Lung (tissue), 16 donors: Measurements from ENCODE around the gene ANXA10. TPM values are rescaled to one million over a fixed set of nuclear protein-coding genes. Genes with fewer than 3 reads are reported as not detected.

Source experiments
- ATAC-seq: fragments of 200-7000 bp; cut with Tn5 transposase; one replicate; pipeline ENCODE4 v1.9.1; 2020; ENCODE audit warnings: moderate number of reproducible peaks; ENCODE audit not compliant: insufficient read depth, low FRiP score
- DNase-seq, 3 donors: peaks; one replicate each; pipeline ENCODE4 v3.0.0-alpha.2; 2013 to 2017
- H3K27ac ChIP-seq, 2 donors: one replicate each; pipeline ENCODE4 v1.5.1; 2013; ENCODE audit warnings: mild to moderate bottlenecking in 2 of 2, moderate library complexity in 2 of 2, control low read depth in 1 of 2, inconsistent platforms in 1 of 2, low read depth in 1 of 2, low read length in 1 of 2
- H3K27me3 ChIP-seq, 3 donors: one replicate each; pipeline ENCODE4 v1.5.1; 2013; ENCODE audit warnings: low read length in 2 of 3; ENCODE audit not compliant: control insufficient read depth in 3 of 3, insufficient read depth in 3 of 3
- H3K36me3 ChIP-seq, 4 donors: one replicate each; pipeline ENCODE4 v1.5.1; 2013; ENCODE audit warnings: low read length in 4 of 4, mild to moderate bottlenecking in 1 of 4, moderate library complexity in 1 of 4; ENCODE audit not compliant: control insufficient read depth in 4 of 4, insufficient read depth in 4 of 4
- H3K4me1 ChIP-seq, 5 donors: one replicate each; pipeline ENCODE4 v1.5.1; 2013; ENCODE audit warnings: low read length in 5 of 5, mild to moderate bottlenecking in 2 of 5, moderate library complexity in 1 of 5; ENCODE audit not compliant: control insufficient read depth in 5 of 5, insufficient read depth in 5 of 5
- H3K4me3 ChIP-seq: one replicate; pipeline ENCODE4 v1.5.1; 2013; ENCODE audit warnings: mild to moderate bottlenecking, control low read depth, moderate library complexity
- H3K9ac ChIP-seq, 2 donors: one replicate each; pipeline ENCODE4 v1.5.1; 2013; ENCODE audit warnings: low read length in 2 of 2, control low read depth in 1 of 2; ENCODE audit not compliant: insufficient read depth in 1 of 2
- H3K9me3 ChIP-seq, 4 donors: one replicate each; pipeline ENCODE4 v1.5.1; 2013; ENCODE audit warnings: low read length in 3 of 4, mild to moderate bottlenecking in 1 of 4, moderate library complexity in 1 of 4; ENCODE audit not compliant: control insufficient read depth in 4 of 4, insufficient read depth in 3 of 4
- CTCF ChIP-seq: IDR thresholded peaks from 2 replicates; pipeline ENCODE4 v1.5.1; 2012; ENCODE audit warnings: mild to moderate bottlenecking; ENCODE audit errors: control extremely low read depth, extremely low read depth
- WGBS, 2 donors: extraction: QIAGEN DNeasy Blood & Tissue Kit; methylation state at CpG; one replicate each; pipeline ENCODE4 v1.1.7; 2013; 5-methylcytosine and 5-hydroxymethylcytosine counted together
- long read RNA-seq, 5 donors: transcript quantifications; one replicate each; lab custom pipeline, GENCODE V29; 2026
- polyA plus RNA-seq, 2 donors: library from polyadenylated mRNA; stranded (reverse); fragments of 200-250 nt; gene quantifications; one replicate each; pipeline ENCODE4 v1.2.1, GENCODE V29; 2013
- total RNA-seq, 2 donors: library from RNA; depleted of rRNA in 1 of 2; stranded (reverse); fragments of >200 nt in 1 of 2; gene quantifications; one replicate each; pipeline ENCODE4 v1.2.1, GENCODE V29; 2014 to 2021
- donor health status: control.
- donor health status: control.
- donor health status: Bipolar disorder and iron deficiency.
- donor health status: healthy.
- donor health status: DM: yes; HTN: yes; CAD: no.

Gene ANXA10
- total RNA-seq, result not detected
- under 1 TPM in 1 of 2 donors, not detected in 1; 0.64 TPM for polyA plus RNA-seq
- long read RNA-seq, donor 1, result 0 reads
- long read RNA-seq, donor 2, result 0 reads
- long read RNA-seq, donor 3, result 0 reads
- long read RNA-seq, donor 4, result 0 reads
- long read RNA-seq, donor 5, result 0 reads

GRCh38 chr4:168092176-168092712 lies at the start of gene ANXA10:
ANXA10 (plus strand) TSS chr4:168092537; CDS start chr4:168092701, 164 bp downstream.
- H3K36me3 ChIP-seq, result no peaks in the 10 kb centered on the region
- no peak within 1 kb of the TSS for H3K9ac ChIP-seq
- no peak within 1 kb of the TSS for H3K27ac ChIP-seq
- H3K4me1 ChIP-seq, result no peaks in the 10 kb centered on the region
- TF ChIP-seq CTCF, result no peak
- peaks cover 0 to 6% (median 0%) of the 10 kb centered on the region in 4 donors for H3K9me3 ChIP-seq
- H3K4me3 ChIP-seq, result no peak within 1 kb of the TSS
- ATAC-seq, result no peak
- no peak for DNase-seq
- WGBS, 2 donors, result 82 to 91% methylated on average over 1 of the region's 1 CpG
- H3K27me3 ChIP-seq, result no peaks in the 10 kb centered on the region

DNA sequence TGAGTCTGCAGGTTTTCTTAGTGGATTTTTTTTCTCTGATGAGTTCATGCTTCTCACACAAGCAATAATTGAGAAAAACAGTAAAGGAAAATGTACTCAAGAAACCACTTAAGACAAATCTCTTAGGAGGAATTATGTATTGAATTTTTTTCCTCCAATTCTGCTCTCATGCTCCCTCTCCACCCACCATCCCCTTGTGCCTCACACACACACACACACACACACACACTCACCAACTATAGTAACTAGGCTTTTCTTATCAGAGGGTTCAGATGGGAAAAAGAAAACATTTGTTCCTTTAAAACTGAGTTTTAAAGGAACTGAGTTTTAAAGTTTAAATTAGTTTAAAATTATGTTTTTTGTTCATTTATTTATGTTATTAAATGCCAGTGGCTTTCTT lies 47.0 kb upstream of the ANXA10 start:
- DNase-seq (peak in 1 of 3 donors; percentile 12), ATAC-seq (no peak)
- H3K4me1 ChIP-seq, result no peaks in the 10 kb centered on the region
- no peak overlapping the region for H3K4me3 ChIP-seq
- H3K27me3 ChIP-seq, result no peaks in the 10 kb centered on the region
- H3K9ac ChIP-seq, result no peak overlapping the region
- no peak for TF ChIP-seq CTCF
- no peak overlapping the region for H3K27ac ChIP-seq
- H3K9me3 ChIP-seq, result peaks cover 0 to 5% (median 0%) of the 10 kb centered on the region in 4 donors
- no peaks in the 10 kb centered on the region for H3K36me3 ChIP-seq

DNA sequence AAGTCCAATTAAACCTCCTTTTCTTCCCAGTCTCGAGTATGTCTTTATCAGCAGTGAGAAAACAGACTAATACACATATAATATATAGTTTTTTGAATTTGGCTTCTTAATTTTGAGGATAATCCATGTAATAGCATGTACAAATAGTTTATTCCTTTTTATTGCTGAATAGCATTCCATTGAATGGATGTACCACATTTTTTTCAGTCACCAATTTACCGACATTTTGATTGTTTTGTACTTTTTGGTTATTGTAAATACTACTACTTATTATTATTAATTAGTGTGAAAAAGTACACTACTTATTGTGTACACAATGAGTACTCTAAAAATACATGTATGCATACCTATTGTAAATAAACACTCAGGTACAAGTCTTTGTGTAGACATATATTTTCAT lies 42.3 kb upstream of the ANXA10 start:
- H3K9me3 ChIP-seq, result peaks cover 0 to 5% (median 0%) of the 10 kb centered on the region in 4 donors
- TF ChIP-seq CTCF, result no peak
- H3K27ac ChIP-seq, result no peak overlapping the region
- DNase-seq (no peak), ATAC-seq (no peak)
- 76 to 77% methylated on average over 2 of the region's 2 CpGs for WGBS, 2 donors
- no peaks in the 10 kb centered on the region for H3K36me3 ChIP-seq
- no peak overlapping the region for H3K4me3 ChIP-seq
- no peaks in the 10 kb centered on the region for H3K4me1 ChIP-seq
- H3K27me3 ChIP-seq, result no peaks in the 10 kb centered on the region
- H3K9ac ChIP-seq, result no peak overlapping the region

GRCh38 chr4:168051526-168051925 lies 40.8 kb upstream of the ANXA10 start:
- Histone ChIP-seq H3K4me1 (no peaks in the 10 kb centered on the region), H3K9ac (no peak overlapping the region), H3K9me3 (peaks cover 0 to 5% (median 0%) of the 10 kb centered on the region in 4 donors), H3K27me3 (no peaks in the 10 kb centered on the region), H3K36me3 (no peaks in the 10 kb centered on the region), H3K4me3 (no peak overlapping the region), H3K27ac (no peak overlapping the region)
- DNase-seq (no peak), ATAC-seq (no peak)
- TF ChIP-seq CTCF, result no peak
